Mammary microvascular endothelial cell (primary cell): ENCODE data around the gene ASCL5. TPM values are rescaled to one million over a fixed set of nuclear protein-coding genes. Genes with fewer than 3 reads are reported as not detected.

Experiments used
- total RNA-seq: library from RNA; depleted of rRNA; stranded (reverse); fragments of >200 nt; gene quantifications from 2 replicates; pipeline ENCODE4 v1.2.3, GENCODE V29; 2015

Gene ASCL5, protein sequence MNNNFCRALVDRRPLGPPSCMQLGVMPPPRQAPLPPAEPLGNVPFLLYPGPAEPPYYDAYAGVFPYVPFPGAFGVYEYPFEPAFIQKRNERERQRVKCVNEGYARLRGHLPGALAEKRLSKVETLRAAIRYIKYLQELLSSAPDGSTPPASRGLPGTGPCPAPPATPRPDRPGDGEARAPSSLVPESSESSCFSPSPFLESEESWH
- not detected in 2 replicates for total RNA-seq

DNA sequence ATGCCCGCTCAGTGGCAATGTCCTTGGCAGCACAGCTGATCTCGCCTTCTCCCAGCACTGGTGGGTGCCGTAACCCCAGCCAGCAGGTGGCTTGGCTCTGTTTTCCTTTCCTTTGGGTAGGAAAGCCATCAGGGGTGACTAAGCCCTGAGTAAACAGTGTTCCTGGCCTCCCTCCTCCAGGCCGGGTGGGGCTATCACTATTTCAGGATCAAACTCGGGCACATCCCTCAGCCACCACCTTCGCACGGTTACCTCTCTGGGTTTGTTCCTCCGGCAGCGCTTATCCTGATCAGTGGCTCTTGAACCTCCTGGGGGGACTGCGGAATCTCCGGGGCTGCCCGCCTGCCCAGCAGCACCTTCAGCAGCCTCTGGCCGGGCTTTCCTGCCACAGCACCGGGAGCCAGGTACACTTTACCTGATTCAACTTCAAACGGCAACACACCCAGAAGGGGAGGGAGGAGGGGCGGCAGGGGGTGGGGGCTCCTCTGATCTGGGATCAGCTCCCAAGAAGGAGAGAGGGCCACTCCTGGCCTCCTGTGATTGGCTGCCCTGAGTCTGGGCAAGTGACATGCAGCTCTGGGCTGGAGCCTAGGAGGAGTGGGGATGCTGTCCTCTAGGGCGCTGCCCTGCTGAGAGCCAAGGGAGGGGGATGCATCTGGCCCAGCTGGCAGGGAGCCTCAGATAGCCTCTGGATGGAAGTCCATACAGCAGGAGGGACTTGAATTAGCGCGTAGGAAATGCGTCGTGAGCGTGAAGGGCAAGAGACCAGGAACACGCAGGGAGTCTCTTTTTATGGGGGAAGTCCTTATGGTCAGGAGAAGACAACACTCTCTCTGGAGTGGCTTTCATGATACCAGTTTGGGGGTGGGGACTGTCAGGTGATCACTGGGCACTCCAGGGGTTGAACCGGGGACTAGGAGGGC lies at the start of gene ASCL5:
ASCL5 (minus strand) TSS at position 353 of the 923 bp plus-strand sequence. CDS start 11,812 bp downstream, outside the sequence.

DNA sequence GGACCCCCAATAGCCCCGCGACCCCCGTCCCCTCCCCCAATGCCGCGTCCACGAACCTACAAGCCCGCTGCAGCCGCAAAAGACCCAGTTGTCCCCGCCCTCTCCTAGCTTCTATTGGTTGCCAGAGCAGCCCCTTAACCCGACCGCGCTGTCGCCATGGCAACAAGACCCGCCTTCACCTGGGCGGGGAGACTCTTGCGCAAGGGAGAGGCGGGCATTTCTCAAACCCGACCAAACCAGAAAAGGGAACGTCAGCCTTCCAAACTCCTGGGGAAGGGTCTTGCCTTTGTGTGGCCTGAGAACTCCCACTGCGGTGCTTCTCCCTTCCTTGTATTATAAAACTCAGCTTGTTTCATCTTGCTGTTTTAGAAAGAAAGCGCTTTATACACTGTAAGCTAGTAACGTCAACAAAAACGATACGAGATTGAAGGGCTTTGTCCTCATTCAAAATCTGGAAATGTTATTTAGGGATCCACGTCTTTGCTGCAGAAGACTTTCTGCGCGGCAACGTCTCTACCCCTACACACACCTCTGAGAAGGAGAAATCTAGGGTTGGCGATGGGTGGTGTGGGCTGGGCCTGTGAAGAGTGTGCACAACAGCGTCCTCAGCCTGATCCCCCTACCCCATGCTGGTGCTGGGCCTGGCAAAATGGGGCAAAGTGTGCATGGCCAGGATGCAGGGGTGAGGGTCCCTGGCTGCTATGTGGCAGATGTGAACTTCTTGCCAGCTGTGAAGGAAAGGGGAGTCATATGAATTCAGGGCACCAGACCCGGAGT lies 27.6 kb upstream of the ASCL5 start, which contains the start of gene TMEM9:
TMEM9 (minus strand) TSS at position 86 of the 777 bp plus-strand sequence. CDS start 551 bp downstream, outside the sequence.

DNA sequence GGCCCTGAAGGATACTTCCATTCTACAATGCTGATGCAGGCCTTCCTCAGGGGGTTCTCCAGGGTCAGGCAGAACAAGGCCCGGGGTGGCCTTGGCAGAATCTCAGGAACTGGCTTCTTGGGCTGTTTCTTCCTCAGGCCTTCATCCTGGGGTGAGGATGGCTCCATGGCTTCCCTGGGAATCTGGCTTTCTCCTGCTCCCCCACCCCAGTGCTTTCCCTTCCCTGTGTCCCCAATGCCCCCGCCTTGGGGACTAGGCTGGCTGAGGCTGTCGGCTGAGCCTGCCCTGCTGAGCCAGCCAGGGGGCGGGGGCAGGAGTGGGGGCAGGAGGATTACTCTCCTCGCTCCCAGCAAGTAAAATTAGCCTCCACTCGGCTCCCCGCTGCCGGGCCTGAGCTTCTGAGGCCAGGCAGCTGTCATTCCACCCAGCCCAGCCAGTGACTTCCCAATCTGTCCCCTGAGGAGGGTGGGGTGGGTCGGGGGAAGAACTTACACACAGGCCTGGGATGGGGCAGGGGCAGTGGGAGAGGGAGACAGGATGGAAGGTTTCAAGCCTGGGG lies 14.7 kb downstream of the ASCL5 start, which contains the start of gene CACNA1S:
CACNA1S (minus strand) TSS at position 254 of the 559 bp plus-strand sequence; CDS start at position 167, 87 bp downstream.

Other genes with a start within 250 kb of the ASCL5 start
- gene INAVA, start 232.3 kb downstream of the ASCL5 start, total RNA-seq = not detected in 2 replicates
- gene KIF21B, start 103.5 kb downstream of the ASCL5 start, total RNA-seq = 1.00 and 1.2 TPM in 2 replicates
- gene CACNA1S, start 14.8 kb downstream of the ASCL5 start, total RNA-seq = not detected in 2 replicates
- 38.1 and 41.7 TPM in 2 replicates for gene TMEM9, start 27.3 kb upstream of the ASCL5 start, total RNA-seq
- gene IGFN1, start 63.6 kb upstream of the ASCL5 start, total RNA-seq = not detected in 2 replicates
- 0.15 TPM in 1 of 2 replicates, not detected in the other for gene PKP1, start 156.3 kb upstream of the ASCL5 start, total RNA-seq